Thyroid gland (tissue), 4 donors: ENCODE data around the gene OR9Q1.

Source experiments
- POLR2A ChIP-seq, 2 donors: fragments of 450-650 bp; IDR thresholded peaks; one replicate each; pipeline ENCODE4 v1.6.1; 2017; ENCODE audit warnings: antibody characterized with exemption in 2 of 2, mild to moderate bottlenecking in 2 of 2, moderate library complexity in 1 of 2
- TF ChIP-seq, protein P1 (sequence below), 6 experiments: fragments of 200-600 bp in 3 of 6; fragments of 450-650 bp in 3 of 6; sonication (generic) in 3 of 6; IDR thresholded peaks; one replicate each; pipeline ENCODE4 v1.5.1; 2016 to 2019; ENCODE audit warnings: antibody characterized with exemption in 6 of 6, mild to moderate bottlenecking in 2 of 6, inconsistent platforms in 1 of 6, moderate library complexity in 1 of 6

GRCh38 chr11:58134151-58134550 is 110.5 kb downstream of the OR9Q1 start:
- TF ChIP-seq, protein P1, sequence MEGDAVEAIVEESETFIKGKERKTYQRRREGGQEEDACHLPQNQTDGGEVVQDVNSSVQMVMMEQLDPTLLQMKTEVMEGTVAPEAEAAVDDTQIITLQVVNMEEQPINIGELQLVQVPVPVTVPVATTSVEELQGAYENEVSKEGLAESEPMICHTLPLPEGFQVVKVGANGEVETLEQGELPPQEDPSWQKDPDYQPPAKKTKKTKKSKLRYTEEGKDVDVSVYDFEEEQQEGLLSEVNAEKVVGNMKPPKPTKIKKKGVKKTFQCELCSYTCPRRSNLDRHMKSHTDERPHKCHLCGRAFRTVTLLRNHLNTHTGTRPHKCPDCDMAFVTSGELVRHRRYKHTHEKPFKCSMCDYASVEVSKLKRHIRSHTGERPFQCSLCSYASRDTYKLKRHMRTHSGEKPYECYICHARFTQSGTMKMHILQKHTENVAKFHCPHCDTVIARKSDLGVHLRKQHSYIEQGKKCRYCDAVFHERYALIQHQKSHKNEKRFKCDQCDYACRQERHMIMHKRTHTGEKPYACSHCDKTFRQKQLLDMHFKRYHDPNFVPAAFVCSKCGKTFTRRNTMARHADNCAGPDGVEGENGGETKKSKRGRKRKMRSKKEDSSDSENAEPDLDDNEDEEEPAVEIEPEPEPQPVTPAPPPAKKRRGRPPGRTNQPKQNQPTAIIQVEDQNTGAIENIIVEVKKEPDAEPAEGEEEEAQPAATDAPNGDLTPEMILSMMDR (IDR thresholded peaks at IDR 0.05), result no peak
- no peak for TF ChIP-seq POLR2A (IDR thresholded peaks at IDR 0.05)
